Suppressor macrophage treated with lipopolysaccharide for 4 hours (primary cell): ENCODE measurements around the gene GSK3B.
A peak's percentile ranks its signal among the peaks of the same experiment; 100 is the strongest.
"Not testable (repeated sequence)": the region's sequence is repeated elsewhere in the genome, so short reads cannot be mapped to it uniquely, and the experiment has no call there.

Source experiments
- DNase-seq: peaks from one replicate; pipeline ENCODE4 v3.0.0-alpha.2; 2020

The GSK3B gene

GRCh38 chr3:120095226-120095978 lies 1.2 kb upstream of the GSK3B start:
- DNase-seq: peak; percentile 91

- DNase-seq: peak; percentile 100
These were observed 554 bp upstream of the GSK3B start for GRCh38 chr3:120094776-120095225.

GRCh38 chr3:120093119-120093910 lies 932 bp downstream of the GSK3B start:
- no peak for DNase-seq

GRCh38 chr3:120092474-120092873 lies 1.8 kb downstream of the GSK3B start:
- DNase-seq: no peak

- DNase-seq: no peak
These were observed 3.8 kb downstream of the GSK3B start for GRCh38 chr3:120090422-120090821.

- DNase-seq: no peak
These were observed 5.2 kb downstream of the GSK3B start for GRCh38 chr3:120089089-120089488.

- no peak for DNase-seq
These were observed 5.6 kb downstream of the GSK3B start for GRCh38 chr3:120088622-120089021.

GRCh38 chr3:120081719-120082118 lies 12.5 kb downstream of the GSK3B start:
- DNase-seq: no peak

GRCh38 chr3:120080836-120081235 lies 13.4 kb downstream of the GSK3B start:
- DNase-seq: no peak

- DNase-seq: no peak
These were observed 16.5 kb downstream of the GSK3B start for GRCh38 chr3:120077731-120078130.

- no peak for DNase-seq
These were observed 21.3 kb downstream of the GSK3B start for GRCh38 chr3:120072867-120073525.

GRCh38 chr3:120071259-120071658 lies 23.0 kb downstream of the GSK3B start:
- DNase-seq: no peak

- DNase-seq: no peak
These were observed 23.8 kb downstream of the GSK3B start for GRCh38 chr3:120070263-120070981.

GRCh38 chr3:120067083-120067482 lies 27.2 kb downstream of the GSK3B start:
- DNase-seq: no peak

GRCh38 chr3:120066634-120067033 lies 27.6 kb downstream of the GSK3B start:
- DNase-seq: no peak

- no peak for DNase-seq
These were observed 29.6 kb downstream of the GSK3B start for GRCh38 chr3:120064641-120065040.

GRCh38 chr3:120062474-120062873 lies 31.8 kb downstream of the GSK3B start:
- no peak for DNase-seq

- DNase-seq: no peak
These were observed 35.0 kb downstream of the GSK3B start for GRCh38 chr3:120059081-120059864.

GRCh38 chr3:120057626-120058025 lies 36.6 kb downstream of the GSK3B start:
- no peak for DNase-seq

- DNase-seq: no peak
These were observed 37.2 kb downstream of the GSK3B start for GRCh38 chr3:120057029-120057428.

- not testable (repeated sequence) for DNase-seq
These were observed 40.6 kb downstream of the GSK3B start for GRCh38 chr3:120053647-120054046.

GRCh38 chr3:120052677-120053076 lies 41.6 kb downstream of the GSK3B start:
- DNase-seq: no peak
